Measurements from ENCODE around the gene CCDC157. TPM values are rescaled to one million over a fixed set of nuclear protein-coding genes. Genes with fewer than 3 reads are reported as not detected.

CCDC157 gene
- total and polyA plus RNA-seq, 2 of the 4 experiments (the other 2 are of a cell fraction): 0.90 to 2.2 TPM

DNA sequence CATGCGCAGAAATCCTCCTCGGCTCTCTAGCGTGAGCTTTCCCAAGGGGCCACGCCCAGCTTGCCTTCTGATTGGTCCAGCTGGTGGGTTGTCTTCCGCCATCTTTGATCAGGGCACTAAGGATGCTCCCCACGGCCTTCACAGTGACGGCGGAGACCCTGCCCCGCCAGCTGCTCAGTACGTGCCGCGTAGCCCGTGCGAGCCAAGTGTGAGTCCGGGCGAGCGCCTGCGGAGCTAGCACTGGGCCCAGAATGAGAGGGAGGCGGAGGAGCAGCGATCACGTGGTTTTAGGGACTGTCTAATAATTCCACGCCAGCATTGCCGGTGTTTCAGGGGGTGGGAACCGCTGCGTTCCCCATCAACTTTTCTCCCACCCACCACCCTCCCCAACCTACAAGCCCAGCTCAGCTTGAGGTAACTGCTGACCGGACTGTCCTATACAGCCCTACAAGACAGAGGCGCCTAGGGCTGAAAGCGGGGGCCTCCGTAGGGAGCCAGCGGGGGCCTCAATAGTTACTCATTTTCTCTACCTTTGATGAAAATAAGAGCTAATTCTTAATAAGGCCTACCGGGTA, 67.2 kb downstream of the CCDC157 start:
- peak overlapping the region; percentile 46; the same call in 1 of the 2 replicates for H2BK120ac ChIP-seq (ENCODE audit: low read depth, low read length)
- H3K27me3 ChIP-seq (ENCODE audit: control insufficient read depth, insufficient read depth, low read length): no peaks in the 10 kb centered on the region
- H3K14ac ChIP-seq (replicated peaks; ENCODE audit: low read depth, low read length): peak overlapping the region; percentile 77
- peaks cover 24% of the 10 kb centered on the region for H3K4me1 ChIP-seq (ENCODE audit: control insufficient read depth, insufficient read depth, low read length)
- dilution Hi-C loops (cut with HindIII; ENCODE audit: low sequenced_read_pairs, unreplicated experiment) (no loop called here), in situ Hi-C loops (cut with MboI; ENCODE audit: low sequenced_read_pairs) (no loop called here), intact Hi-C loops (cut with micrococcal nuclease) (loop anchor here (2.0 kb wide), 1 partner anchor 37 kb away; the partner anchor contains the start of gene RNF215)
- H4K8ac ChIP-seq (ENCODE audit: low read depth in 2 of 2, low read length in 2 of 2): peak overlapping the region; percentile 90
- no peak overlapping the region for H3K18ac ChIP-seq (ENCODE audit: low read depth, low read length)
- peak overlapping the region; percentile 69 for H2BK5ac ChIP-seq (ENCODE audit: low read depth, low read length, poor library complexity, severe bottlenecking)
- H2AK5ac ChIP-seq (ENCODE audit: low read depth, low read length): 0 out of 2 replicates have a peak overlapping the region, but pooled peaks have one; percentile 39
- no peaks in the 10 kb centered on the region for H4K20me1 ChIP-seq (ENCODE audit: insufficient read depth, low read length)
- peak overlapping the region; percentile 48 for H3K4me3 ChIP-seq (ENCODE audit: insufficient read depth, low read depth, low read length)
- H2BK20ac ChIP-seq (ENCODE audit: low read depth, low read length): no peak overlapping the region; the same call in 1 of the 2 replicates
- peak overlapping the region; percentile 100 for H2AK9ac ChIP-seq (replicated peaks; ENCODE audit: low read depth, low read length, poor library complexity)
- ATAC-seq (ENCODE audit: low read depth): peak; percentile 78
- peak overlapping the region; percentile 96 for H2AFZ ChIP-seq (replicated peaks; ENCODE audit: low read length, poor library complexity)
- H2BK15ac ChIP-seq (ENCODE audit: low read depth, low read length): no peak overlapping the region; the same call in 2 of the 3 replicates
- H3K4me2 ChIP-seq (ENCODE audit: low read depth, low read length): peak overlapping the region; percentile 53
- H3K4ac ChIP-seq (ENCODE audit: low read depth, low read length): peak overlapping the region; percentile 96
- DNase-seq: peak; percentile 100
- no peaks in the 10 kb centered on the region for H3K9me3 ChIP-seq (ENCODE audit: control insufficient read depth, insufficient read depth, low read length)
- H3K79me1 ChIP-seq (ENCODE audit: low read depth in 1 of 2, low read length in 2 of 2): peaks cover 17 to 41% of the 10 kb centered on the region in 2 experiments; a peak in 3 of 4 replicates
- peaks cover 17% of the 10 kb centered on the region for H3K9me1 ChIP-seq (ENCODE audit: insufficient read depth, low read length)
- H4K91ac ChIP-seq (ENCODE audit: insufficient read depth, low read depth, low read length): peak overlapping the region; percentile 84
- 0% methylated on average over 7 of the region's 31 CpGs; no CpG with 5 or more reads in 1 of the 2 experiments for WGBS, 2 experiments (ENCODE audit: extremely low coverage in 2 of 2, insufficient read length in 1 of 2)
- H3K23ac ChIP-seq (ENCODE audit: low read depth, low read length): peak overlapping the region; percentile 53; the same call in 1 of the 2 replicates
- peak overlapping the region; percentile 37 for H4K5ac ChIP-seq (ENCODE audit: low read depth, low read length)
- peak overlapping the region; percentile 99 for H3K56ac ChIP-seq (ENCODE audit: extremely low read depth, insufficient read depth, low read length)
- ChIA-PET POLR2A (ENCODE audit: unreplicated experiment) (interaction anchor here (0.6 to 1.0 kb wide), 2 partner anchors 27 to 50 kb away, joined by 3 to 5 read pairs; partner anchors contain the start of gene SEC14L2), CTCF (interaction anchor here (0.6 to 1.5 kb wide), 6 partner anchors 9 to 923 kb away, joined by 3 to 5 read pairs (median 3); no protein-coding TSS in a partner anchor)
- H3K36me3 ChIP-seq (ENCODE audit: control insufficient read depth, insufficient read depth, low read length): peaks cover 10% of the 10 kb centered on the region
- H3K27ac ChIP-seq (ENCODE audit: insufficient read depth, low read length): peak overlapping the region; percentile 92
- peak overlapping the region; percentile 26 for H3K9ac ChIP-seq (ENCODE audit: low read depth, low read length)
- no TSS peak for BruUV-seq (replicated peaks)
- TF ChIP-seq, protein P1, sequence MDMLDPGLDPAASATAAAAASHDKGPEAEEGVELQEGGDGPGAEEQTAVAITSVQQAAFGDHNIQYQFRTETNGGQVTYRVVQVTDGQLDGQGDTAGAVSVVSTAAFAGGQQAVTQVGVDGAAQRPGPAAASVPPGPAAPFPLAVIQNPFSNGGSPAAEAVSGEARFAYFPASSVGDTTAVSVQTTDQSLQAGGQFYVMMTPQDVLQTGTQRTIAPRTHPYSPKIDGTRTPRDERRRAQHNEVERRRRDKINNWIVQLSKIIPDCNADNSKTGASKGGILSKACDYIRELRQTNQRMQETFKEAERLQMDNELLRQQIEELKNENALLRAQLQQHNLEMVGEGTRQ (IDR thresholded peaks at IDR 0.05; ENCODE audit: low read depth, low read length): peak; percentile 95
- TF ChIP-seq CHD1 (IDR thresholded peaks at IDR 0.05; ENCODE audit: low read depth, low read length) (no peak), CEBPB (IDR thresholded peaks at IDR 0.05; ENCODE audit: low read depth, low read length) (no peak), RAD21 (IDR thresholded peaks at IDR 0.05; ENCODE audit: low read length) (no peak), MAZ (IDR thresholded peaks at IDR 0.05; ENCODE audit: borderline replicate concordance, low read depth, low read length) (peak; percentile 86), RFX5 (IDR thresholded peaks at IDR 0.05; ENCODE audit: low read depth, low read length) (no peak), SMC3 (IDR thresholded peaks at IDR 0.05; ENCODE audit: low read depth, low read length) (no peak), RCOR1 (IDR thresholded peaks at IDR 0.05; ENCODE audit: insufficient replicate concordance, low read length) (peak; percentile 20), MXI1 (IDR thresholded peaks at IDR 0.05; ENCODE audit: borderline replicate concordance, low read depth, low read length) (peak; percentile 83), BHLHE40 (IDR thresholded peaks at IDR 0.05; ENCODE audit: low read depth, low read length) (peak; percentile 93), MAFK (IDR thresholded peaks at IDR 0.05; ENCODE audit: low read depth, low read length) (no peak), FOS (IDR thresholded peaks at IDR 0.05; ENCODE audit: low read depth, low read length) (no peak)
- TF ChIP-seq, protein P2, sequence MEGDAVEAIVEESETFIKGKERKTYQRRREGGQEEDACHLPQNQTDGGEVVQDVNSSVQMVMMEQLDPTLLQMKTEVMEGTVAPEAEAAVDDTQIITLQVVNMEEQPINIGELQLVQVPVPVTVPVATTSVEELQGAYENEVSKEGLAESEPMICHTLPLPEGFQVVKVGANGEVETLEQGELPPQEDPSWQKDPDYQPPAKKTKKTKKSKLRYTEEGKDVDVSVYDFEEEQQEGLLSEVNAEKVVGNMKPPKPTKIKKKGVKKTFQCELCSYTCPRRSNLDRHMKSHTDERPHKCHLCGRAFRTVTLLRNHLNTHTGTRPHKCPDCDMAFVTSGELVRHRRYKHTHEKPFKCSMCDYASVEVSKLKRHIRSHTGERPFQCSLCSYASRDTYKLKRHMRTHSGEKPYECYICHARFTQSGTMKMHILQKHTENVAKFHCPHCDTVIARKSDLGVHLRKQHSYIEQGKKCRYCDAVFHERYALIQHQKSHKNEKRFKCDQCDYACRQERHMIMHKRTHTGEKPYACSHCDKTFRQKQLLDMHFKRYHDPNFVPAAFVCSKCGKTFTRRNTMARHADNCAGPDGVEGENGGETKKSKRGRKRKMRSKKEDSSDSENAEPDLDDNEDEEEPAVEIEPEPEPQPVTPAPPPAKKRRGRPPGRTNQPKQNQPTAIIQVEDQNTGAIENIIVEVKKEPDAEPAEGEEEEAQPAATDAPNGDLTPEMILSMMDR (conservative IDR thresholded peaks at IDR 0.05; ENCODE audit: low read depth, low read length): no peak
- TF ChIP-seq, protein P3, sequence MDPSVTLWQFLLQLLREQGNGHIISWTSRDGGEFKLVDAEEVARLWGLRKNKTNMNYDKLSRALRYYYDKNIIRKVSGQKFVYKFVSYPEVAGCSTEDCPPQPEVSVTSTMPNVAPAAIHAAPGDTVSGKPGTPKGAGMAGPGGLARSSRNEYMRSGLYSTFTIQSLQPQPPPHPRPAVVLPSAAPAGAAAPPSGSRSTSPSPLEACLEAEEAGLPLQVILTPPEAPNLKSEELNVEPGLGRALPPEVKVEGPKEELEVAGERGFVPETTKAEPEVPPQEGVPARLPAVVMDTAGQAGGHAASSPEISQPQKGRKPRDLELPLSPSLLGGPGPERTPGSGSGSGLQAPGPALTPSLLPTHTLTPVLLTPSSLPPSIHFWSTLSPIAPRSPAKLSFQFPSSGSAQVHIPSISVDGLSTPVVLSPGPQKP (IDR thresholded peaks at IDR 0.05; ENCODE audit: borderline replicate concordance, low read depth, low read length): no peak

Measured in IMR-90 (cell line).